ENCODE data around the gene TNRC6C.
A peak's percentile ranks its signal among the peaks of the same experiment; 100 is the strongest.
"Not testable (repeated sequence)": the region's sequence is repeated elsewhere in the genome, so short reads cannot be mapped to it uniquely, and the experiment has no call there.

Gene TNRC6C

GRCh38 chr17:78109489-78109761 is 150.9 kb downstream of the TNRC6C start:
- intact Hi-C loops (cut with micrococcal nuclease): no loop called here
- Mint-ChIP-seq H3K9me3 (no peaks in the 10 kb centered on the region), H3K4me1 (ENCODE audit: low read depth) (peaks cover 27% of the 10 kb centered on the region), H3K4me3 (no peak overlapping the region), H3K27ac (no peak overlapping the region), H3K36me3 (ENCODE audit: low read depth) (peaks cover 85% of the 10 kb centered on the region), H3K27me3 (no peaks in the 10 kb centered on the region)

- no peaks in the 10 kb centered on the region for H3K27me3 Mint-ChIP-seq
- peaks cover 35% of the 10 kb centered on the region for H3K4me1 Mint-ChIP-seq (ENCODE audit: low read depth)
- intact Hi-C loops (cut with micrococcal nuclease): loop anchor here (5.0 kb wide), 1 partner anchor 67 kb away; no protein-coding TSS in a partner anchor
- no peaks in the 10 kb centered on the region for H3K9me3 Mint-ChIP-seq
- H3K36me3 Mint-ChIP-seq (ENCODE audit: low read depth): peaks cover 87% of the 10 kb centered on the region
- H3K27ac Mint-ChIP-seq: no peak overlapping the region
- no peak overlapping the region for H3K4me3 Mint-ChIP-seq
Observed at GRCh38 chr17:78110363-78111015, 152.0 kb downstream of the TNRC6C start.

GRCh38 chr17:78111016-78111726 is 152.7 kb downstream of the TNRC6C start:
- Mint-ChIP-seq H3K4me3 (no peak overlapping the region), H3K9me3 (no peaks in the 10 kb centered on the region), H3K27ac (no peak overlapping the region), H3K4me1 (ENCODE audit: low read depth) (peaks cover 35% of the 10 kb centered on the region), H3K36me3 (ENCODE audit: low read depth) (peaks cover 91% of the 10 kb centered on the region), H3K27me3 (no peaks in the 10 kb centered on the region)
- intact Hi-C loops (cut with micrococcal nuclease): loop anchor here (5.0 kb wide), 1 partner anchor 66 kb away; no protein-coding TSS in a partner anchor

- peak overlapping the region; percentile 3 for H3K27ac Mint-ChIP-seq
- H3K27me3 Mint-ChIP-seq: no peaks in the 10 kb centered on the region
- H3K9me3 Mint-ChIP-seq: no peaks in the 10 kb centered on the region
- peaks cover 96% of the 10 kb centered on the region for H3K36me3 Mint-ChIP-seq (ENCODE audit: low read depth)
- intact Hi-C loops (cut with micrococcal nuclease): loop anchor here (2.0 to 5.0 kb wide), 3 partner anchors 15 to 139 kb away; no protein-coding TSS in a partner anchor
- H3K4me3 Mint-ChIP-seq: no peak overlapping the region
- H3K4me1 Mint-ChIP-seq (ENCODE audit: low read depth): peaks cover 35% of the 10 kb centered on the region
Observed at GRCh38 chr17:78111727-78112517, 153.4 kb downstream of the TNRC6C start.

- Mint-ChIP-seq H3K27ac (peak overlapping the region; percentile 13), H3K27me3 (no peaks in the 10 kb centered on the region), H3K9me3 (no peaks in the 10 kb centered on the region), H3K36me3 (ENCODE audit: low read depth) (peaks cover 96% of the 10 kb centered on the region), H3K4me1 (ENCODE audit: low read depth) (peaks cover 40% of the 10 kb centered on the region), H3K4me3 (no peak overlapping the region)
- intact Hi-C loops (cut with micrococcal nuclease): loop anchor here (2.0 to 5.0 kb wide), 3 partner anchors 14 to 138 kb away; no protein-coding TSS in a partner anchor
Observed at GRCh38 chr17:78112518-78113471, 154.3 kb downstream of the TNRC6C start.

GRCh38 chr17:78113804-78114785 is 155.6 kb downstream of the TNRC6C start:
- Mint-ChIP-seq H3K4me1 (ENCODE audit: low read depth) (peaks cover 44% of the 10 kb centered on the region), H3K36me3 (ENCODE audit: low read depth) (peaks cover 96% of the 10 kb centered on the region), H3K27ac (peak overlapping the region; percentile 20), H3K4me3 (no peak overlapping the region), H3K9me3 (no peaks in the 10 kb centered on the region), H3K27me3 (no peaks in the 10 kb centered on the region)
- intact Hi-C loops (cut with micrococcal nuclease): loop anchor here (2.0 to 5.0 kb wide), 3 partner anchors 13 to 137 kb away; no protein-coding TSS in a partner anchor

GRCh38 chr17:78114831-78115723 is 156.6 kb downstream of the TNRC6C start:
- H3K4me1 Mint-ChIP-seq (ENCODE audit: low read depth): peaks cover 44% of the 10 kb centered on the region
- H3K36me3 Mint-ChIP-seq (ENCODE audit: low read depth): peaks cover 95% of the 10 kb centered on the region
- H3K4me3 Mint-ChIP-seq: no peak overlapping the region
- H3K27ac Mint-ChIP-seq: no peak overlapping the region
- H3K27me3 Mint-ChIP-seq: no peaks in the 10 kb centered on the region
- H3K9me3 Mint-ChIP-seq: no peaks in the 10 kb centered on the region
- intact Hi-C loops (cut with micrococcal nuclease): loop anchor here (5.0 kb wide), 1 partner anchor 62 kb away; no protein-coding TSS in a partner anchor

GRCh38 chr17:78115803-78116202 is 157.3 kb downstream of the TNRC6C start:
- Mint-ChIP-seq H3K36me3 (ENCODE audit: low read depth) (peaks cover 95% of the 10 kb centered on the region), H3K4me1 (ENCODE audit: low read depth) (peaks cover 47% of the 10 kb centered on the region)
- H3K4me3 Mint-ChIP-seq; H3K27me3 Mint-ChIP-seq; H3K9me3 Mint-ChIP-seq; H3K27ac Mint-ChIP-seq; intact Hi-C loops (cut with micrococcal nuclease): not testable (repeated sequence)

- intact Hi-C loops (cut with micrococcal nuclease): no loop called here
- Mint-ChIP-seq H3K4me3 (no peak overlapping the region), H3K9me3 (no peaks in the 10 kb centered on the region), H3K27me3 (no peaks in the 10 kb centered on the region), H3K36me3 (ENCODE audit: low read depth) (peaks cover 95% of the 10 kb centered on the region), H3K4me1 (ENCODE audit: low read depth) (peaks cover 51% of the 10 kb centered on the region), H3K27ac (no peak overlapping the region)
Observed at GRCh38 chr17:78116411-78116810, 157.9 kb downstream of the TNRC6C start.

- H3K4me3 Mint-ChIP-seq: no peak overlapping the region
- H3K27me3 Mint-ChIP-seq: no peaks in the 10 kb centered on the region
- H3K9me3 Mint-ChIP-seq: no peaks in the 10 kb centered on the region
- peaks cover 59% of the 10 kb centered on the region for H3K4me1 Mint-ChIP-seq (ENCODE audit: low read depth)
- peaks cover 96% of the 10 kb centered on the region for H3K36me3 Mint-ChIP-seq (ENCODE audit: low read depth)
- intact Hi-C loops (cut with micrococcal nuclease): no loop called here
- peak overlapping the region; percentile 19 for H3K27ac Mint-ChIP-seq
Observed at GRCh38 chr17:78117027-78117981, 158.8 kb downstream of the TNRC6C start.

- Mint-ChIP-seq H3K36me3 (ENCODE audit: low read depth) (peaks cover 96% of the 10 kb centered on the region), H3K4me1 (ENCODE audit: low read depth) (peaks cover 59% of the 10 kb centered on the region), H3K9me3 (no peaks in the 10 kb centered on the region), H3K27me3 (no peaks in the 10 kb centered on the region), H3K4me3 (no peak overlapping the region), H3K27ac (no peak overlapping the region)
- intact Hi-C loops (cut with micrococcal nuclease): no loop called here
Observed at GRCh38 chr17:78118801-78119241, 160.3 kb downstream of the TNRC6C start.
